Prostate gland (tissue), 2 donors: ENCODE results near the gene DOCK3.

Experiments used
- POLR2A ChIP-seq: fragments of 450-650 bp; IDR thresholded peaks from one replicate; pipeline ENCODE4 v1.6.1; 2016; ENCODE audit warnings: antibody characterized with exemption, mild to moderate bottlenecking
- POLR2AphosphoS5 ChIP-seq: sonication (generic); formaldehyde crosslinking; IDR thresholded peaks from one replicate; pipeline ENCODE4 v1.6.1; 2017; ENCODE audit warnings: antibody characterized with exemption
- TF ChIP-seq, protein P1 (sequence below), 4 experiments: fragments of 200-600 bp in 2 of 4; fragments of 450-650 bp in 2 of 4; sonication (generic) in 2 of 4; IDR thresholded peaks; 1 replicate in 3 of 4; 2 replicates in 1 of 4; pipeline ENCODE4 v1.5.1; 2016 to 2019; ENCODE audit warnings: antibody characterized with exemption in 4 of 4, mild to moderate bottlenecking in 2 of 4, moderate library complexity in 2 of 4

- TF ChIP-seq, protein P1, sequence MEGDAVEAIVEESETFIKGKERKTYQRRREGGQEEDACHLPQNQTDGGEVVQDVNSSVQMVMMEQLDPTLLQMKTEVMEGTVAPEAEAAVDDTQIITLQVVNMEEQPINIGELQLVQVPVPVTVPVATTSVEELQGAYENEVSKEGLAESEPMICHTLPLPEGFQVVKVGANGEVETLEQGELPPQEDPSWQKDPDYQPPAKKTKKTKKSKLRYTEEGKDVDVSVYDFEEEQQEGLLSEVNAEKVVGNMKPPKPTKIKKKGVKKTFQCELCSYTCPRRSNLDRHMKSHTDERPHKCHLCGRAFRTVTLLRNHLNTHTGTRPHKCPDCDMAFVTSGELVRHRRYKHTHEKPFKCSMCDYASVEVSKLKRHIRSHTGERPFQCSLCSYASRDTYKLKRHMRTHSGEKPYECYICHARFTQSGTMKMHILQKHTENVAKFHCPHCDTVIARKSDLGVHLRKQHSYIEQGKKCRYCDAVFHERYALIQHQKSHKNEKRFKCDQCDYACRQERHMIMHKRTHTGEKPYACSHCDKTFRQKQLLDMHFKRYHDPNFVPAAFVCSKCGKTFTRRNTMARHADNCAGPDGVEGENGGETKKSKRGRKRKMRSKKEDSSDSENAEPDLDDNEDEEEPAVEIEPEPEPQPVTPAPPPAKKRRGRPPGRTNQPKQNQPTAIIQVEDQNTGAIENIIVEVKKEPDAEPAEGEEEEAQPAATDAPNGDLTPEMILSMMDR (IDR thresholded peaks at IDR 0.05), result no peak
- TF ChIP-seq POLR2AphosphoS5, result no peak
- TF ChIP-seq POLR2A, result no peak
Observed at GRCh38 chr3:51198477-51198876, 523.8 kb downstream of the DOCK3 start.
